DMS53 treated with DMSO at 0.1 percent for 48 hours (cell line): Measurements from ENCODE around the gene ZNF568.

Experiments
- DNase-seq: peaks from one replicate; lab custom pipeline; 2025; ENCODE audit not compliant: unreplicated experiment; lab: John Stamatoyannopoulos, UW

ZNF568 gene

GRCh38 chr19:36997843-36998235, 81.7 kb downstream of the ZNF568 start:
- DNase-seq, result no peak

GRCh38 chr19:36999313-36999712, 83.2 kb downstream of the ZNF568 start:
- no peak for DNase-seq

- DNase-seq, result peak; percentile 94
Observed at GRCh38 chr19:37007587-37008220, 91.6 kb downstream of the ZNF568 start.

DNA sequence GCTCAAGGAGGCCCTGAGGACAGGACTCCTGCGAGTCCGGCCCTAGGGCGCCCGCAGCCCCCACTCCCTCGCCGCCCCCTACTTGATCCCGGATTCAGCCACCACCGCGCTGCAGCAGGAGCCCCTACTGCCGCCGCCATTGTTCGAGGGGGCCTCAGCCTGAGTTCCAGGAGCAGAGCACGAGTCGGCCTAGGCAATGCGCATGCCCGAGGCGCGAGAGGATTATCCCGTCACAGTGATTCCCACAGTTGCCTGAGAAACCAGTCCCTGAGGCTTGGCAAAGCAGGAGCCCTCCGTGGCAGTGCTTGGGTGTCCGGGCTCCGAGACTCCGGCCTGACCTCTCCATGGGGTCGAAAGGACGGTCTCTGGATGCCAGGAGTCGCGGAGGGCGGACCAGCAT, 93.7 kb downstream of the ZNF568 start:
- DNase-seq, result no peak

- DNase-seq, result no peak
Observed at GRCh38 chr19:37012093-37012745, 96.1 kb downstream of the ZNF568 start.

DNA sequence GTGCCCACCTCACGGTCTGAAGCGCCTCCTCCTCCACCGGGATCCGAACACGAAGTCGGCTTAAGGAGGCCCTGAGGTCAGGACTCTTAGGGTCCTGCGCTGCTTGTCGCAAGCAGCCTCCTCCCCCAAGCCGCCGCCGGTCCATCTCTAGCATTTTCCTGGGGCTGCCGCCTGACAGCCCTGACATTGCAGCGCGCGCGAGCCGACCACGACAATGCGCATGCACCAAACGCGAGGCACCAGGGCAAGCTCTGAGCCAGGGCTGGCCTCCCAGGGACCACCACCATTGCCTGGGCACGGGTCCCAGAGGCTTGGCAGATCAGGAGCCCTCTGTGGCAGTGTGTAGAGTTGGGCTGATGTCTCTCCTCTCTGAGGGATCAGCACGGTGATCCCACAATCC, 98.3 kb downstream of the ZNF568 start:
- DNase-seq, result no peak

DNA sequence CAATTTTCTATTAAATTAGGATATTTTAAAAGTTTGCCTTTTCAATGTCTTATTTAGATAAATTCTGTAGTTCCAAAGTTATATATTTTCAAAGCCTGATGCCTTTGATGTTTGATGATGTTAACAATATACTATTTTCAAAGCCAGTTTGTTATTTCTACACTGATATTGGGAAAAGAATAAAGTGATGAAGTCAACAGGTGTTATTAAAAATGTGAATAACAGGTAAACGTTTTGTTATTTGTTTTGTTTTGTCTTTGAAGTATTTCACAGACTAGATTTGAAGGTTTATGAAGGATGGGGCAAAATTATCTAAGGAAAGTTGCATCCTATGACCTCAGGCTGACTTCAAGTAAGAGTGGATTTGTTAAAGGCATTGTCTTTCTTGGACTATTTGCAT, 129.0 kb downstream of the ZNF568 start:
- no peak for DNase-seq
